Heart left ventricle (tissue), 16 donors: ENCODE results near the gene TCP1. TPM values are rescaled to one million over a fixed set of nuclear protein-coding genes. Genes with fewer than 3 reads are reported as not detected.

ENCODE experiments used
- ATAC-seq, 4 donors: fragments of 200-7000 bp; cut with Tn5 transposase; one replicate each; pipeline ENCODE4 v1.9.1; 2020 to 2022; ENCODE audit warnings: moderate library complexity in 4 of 4, mild to moderate bottlenecking in 3 of 4, moderate number of reproducible peaks in 1 of 4
- DNase-seq, 5 donors: peaks; one replicate each; pipeline ENCODE4 v3.0.0-alpha.2; 2020
- H3K27ac ChIP-seq, 12 donors: fragments of 200-600 bp; sonication (generic) in 4 of 12; one replicate each; pipeline versions ENCODE4 v1.5.0 to v1.8.0; 2016 to 2022; ENCODE audit warnings: mild to moderate bottlenecking in 2 of 12
- H3K27me3 ChIP-seq, 9 donors: fragments of 200-600 bp; sonication (generic) in 2 of 9; one replicate each; pipeline versions ENCODE4 v1.5.1 to v1.8.0; 2016 to 2022; ENCODE audit warnings: mild to moderate bottlenecking in 3 of 9
- H3K36me3 ChIP-seq, 9 donors: fragments of 200-600 bp; sonication (generic) in 2 of 9; one replicate each; pipeline versions ENCODE4 v1.5.0 to v1.8.0; 2018 to 2022; ENCODE audit warnings: mild to moderate bottlenecking in 2 of 9
- H3K4me1 ChIP-seq, 12 donors: fragments of 200-600 bp; sonication (generic) in 4 of 12; one replicate each; pipeline versions ENCODE4 v1.5.0 to v1.8.0; 2016 to 2022; ENCODE audit warnings: mild to moderate bottlenecking in 3 of 12
- H3K4me3 ChIP-seq, 12 donors: fragments of 200-600 bp; sonication (generic) in 4 of 12; one replicate each; pipeline versions ENCODE4 v1.5.0 to v1.8.0; 2017 to 2022; ENCODE audit warnings: mild to moderate bottlenecking in 9 of 12, moderate library complexity in 4 of 12
- H3K9me3 ChIP-seq, 12 donors: fragments of 200-600 bp; sonication (generic) in 4 of 12; one replicate each; pipeline versions ENCODE4 v1.5.0 to v1.8.0; 2016 to 2022; ENCODE audit warnings: mild to moderate bottlenecking in 1 of 12
- POLR2A ChIP-seq, 2 donors: fragments of 450-650 bp; IDR thresholded peaks; one replicate each; pipeline ENCODE4 v1.6.1; 2017; ENCODE audit warnings: antibody characterized with exemption in 2 of 2, mild to moderate bottlenecking in 2 of 2, moderate library complexity in 2 of 2
- WGBS, 4 donors: extraction: QIAGEN DNeasy Blood & Tissue Kit in 2 of 4; methylation state at CpG; one replicate each; pipeline versions ENCODE4 v1.1.5 to v1.1.7; 2013 to 2018; 5-methylcytosine and 5-hydroxymethylcytosine counted together
- intact Hi-C, 10 donors: fragments of 100-400 bp; cut with DNase I; formaldehyde crosslinking; loops; one replicate each; pipeline versions ENCODE4 v1.11.1 to v1.14.2; 2022
- polyA plus RNA-seq, 2 donors: library from polyadenylated mRNA; stranded (reverse); fragments of 200-250 nt; gene quantifications; one replicate each; pipeline ENCODE4 v1.2.3, GENCODE V29; 2013
- total RNA-seq, 9 donors: library from RNA; depleted of rRNA in 2 of 9; stranded (reverse); fragments of >200 nt in 2 of 9; fragmentation: NEBNext Ultra II Directional in 3 of 9; extraction: Animal tissue kit (Norgen Biotek cat#: 25700) in 3 of 9; gene quantifications; one replicate each; pipeline versions ENCODE4 v1.1.0 to v1.2.4, GENCODE V29; 2016 to 2023
- TF ChIP-seq, protein P1 (sequence below), 12 donors: fragments of 200-600 bp; sonication (generic) in 4 of 12; IDR thresholded peaks; one replicate each; pipeline versions ENCODE4 v1.5.0 to v1.8.0; 2018 to 2022; ENCODE audit warnings: antibody characterized with exemption in 12 of 12, mild to moderate bottlenecking in 5 of 12
- donor health status: ischemic (EF 13 %, LVEDD 7.1; RV severe dilation, severe dysfunction).
- donor health status: healthy with polysubstance abuse.
- donor health status: DM: no; HTN: yes; CAD: no.
- donor health status: DM: no; HTN: no; CAD: no.
- donor health status: ischemic (EF 25% LVEDD 6.9; RV normal size, moderate dysfunction).
- donor health status: ischemic (EF 25% LVEDD 5.7; RV mildly dilated, moderate dysfunction).
- donor health status: healthy.
- donor health status: DM: yes; HTN: yes; CAD: no.
- donor health status: ischemic (EF 35%, LVEDD 5.7; RV mildly dilated, moderate dysfunction).
- donor health status: nonischemic (EF 11% LVEDD 7.7; RV severe dilation, severe dysfunction).
- donor health status: DM: yes; HTN: yes; CAD: no.
- donor health status: PGD.
- donor health status: ischemic (EF 29% LVEDD 5.4; RV normal size, mild dysfunction).
- donor health status: nonischemic (EF 23%, LVEDD 6.1; RV moderate dilation, normal function).

TCP1 gene
- total and polyA plus RNA-seq, 11 donors = 89.2 to 241 (median 142) TPM

- TF ChIP-seq, protein P1, sequence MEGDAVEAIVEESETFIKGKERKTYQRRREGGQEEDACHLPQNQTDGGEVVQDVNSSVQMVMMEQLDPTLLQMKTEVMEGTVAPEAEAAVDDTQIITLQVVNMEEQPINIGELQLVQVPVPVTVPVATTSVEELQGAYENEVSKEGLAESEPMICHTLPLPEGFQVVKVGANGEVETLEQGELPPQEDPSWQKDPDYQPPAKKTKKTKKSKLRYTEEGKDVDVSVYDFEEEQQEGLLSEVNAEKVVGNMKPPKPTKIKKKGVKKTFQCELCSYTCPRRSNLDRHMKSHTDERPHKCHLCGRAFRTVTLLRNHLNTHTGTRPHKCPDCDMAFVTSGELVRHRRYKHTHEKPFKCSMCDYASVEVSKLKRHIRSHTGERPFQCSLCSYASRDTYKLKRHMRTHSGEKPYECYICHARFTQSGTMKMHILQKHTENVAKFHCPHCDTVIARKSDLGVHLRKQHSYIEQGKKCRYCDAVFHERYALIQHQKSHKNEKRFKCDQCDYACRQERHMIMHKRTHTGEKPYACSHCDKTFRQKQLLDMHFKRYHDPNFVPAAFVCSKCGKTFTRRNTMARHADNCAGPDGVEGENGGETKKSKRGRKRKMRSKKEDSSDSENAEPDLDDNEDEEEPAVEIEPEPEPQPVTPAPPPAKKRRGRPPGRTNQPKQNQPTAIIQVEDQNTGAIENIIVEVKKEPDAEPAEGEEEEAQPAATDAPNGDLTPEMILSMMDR (IDR thresholded peaks at IDR 0.05) = no peak
- no peak for TF ChIP-seq POLR2A (IDR thresholded peaks at IDR 0.05)
- Histone ChIP-seq H3K4me3 (no peak overlapping the region), H3K36me3 (no peaks in the 10 kb centered on the region), H3K9me3 (no peaks in the 10 kb centered on the region), H3K4me1 (no peaks in the 10 kb centered on the region), H3K27ac (no peak overlapping the region), H3K27me3 (no peaks in the 10 kb centered on the region)
- 90 to 94% (median 91%) methylated on average over 9 of the region's 9 CpGs for WGBS, 4 donors
- ATAC-seq (no peak), DNase-seq (no peak)
- intact Hi-C loops = no loop called here
Measured at GRCh38 chr6:159806021-159806458, 16.6 kb upstream of the TCP1 start.

DNA sequence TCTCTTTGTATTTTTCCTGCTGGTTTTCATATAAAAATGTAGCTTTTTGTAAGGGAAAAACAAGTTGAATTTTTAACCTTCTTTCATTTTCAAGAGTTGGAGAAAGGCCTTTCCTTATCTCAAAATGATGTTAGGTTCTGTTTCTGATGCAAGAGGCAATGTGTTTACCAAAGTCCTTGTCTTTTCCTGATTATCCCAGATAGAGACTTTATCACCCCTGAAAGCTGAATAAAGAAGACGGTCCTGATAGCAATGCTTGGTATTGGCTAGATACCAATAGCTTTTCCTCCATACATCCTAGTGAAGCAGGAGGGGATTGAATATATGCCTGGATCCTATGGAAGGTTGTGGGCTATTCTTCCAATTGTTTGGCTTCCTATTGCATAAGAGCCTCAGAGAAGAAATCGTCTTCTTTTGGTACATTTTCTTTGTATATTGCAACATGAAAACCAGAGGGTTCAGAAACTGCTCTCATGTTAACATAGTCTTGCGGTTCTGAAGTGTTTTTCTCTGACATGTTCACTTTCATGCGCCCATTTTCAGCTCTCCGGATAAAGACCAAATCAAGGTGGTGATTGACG, 16.1 kb upstream of the TCP1 start:
- no peaks in the 10 kb centered on the region for H3K27me3 ChIP-seq
- H3K4me3 ChIP-seq = no peak overlapping the region
- no peak overlapping the region for H3K27ac ChIP-seq
- intact Hi-C loops = no loop called here
- WGBS, 4 donors = 91 to 96% (median 93%) methylated on average over 6 of the region's 6 CpGs
- no peak for TF ChIP-seq POLR2A (IDR thresholded peaks at IDR 0.05)
- TF ChIP-seq, protein P1 (IDR thresholded peaks at IDR 0.05) = no peak
- H3K36me3 ChIP-seq = no peaks in the 10 kb centered on the region
- H3K9me3 ChIP-seq = no peaks in the 10 kb centered on the region
- DNase-seq (no peak), ATAC-seq (no peak)
- no peaks in the 10 kb centered on the region for H3K4me1 ChIP-seq

- no peak overlapping the region for H3K4me3 ChIP-seq
- WGBS, 4 donors = 89 to 93% (median 90%) methylated on average over 10 of the region's 10 CpGs
- intact Hi-C loops = no loop called here
- no peak overlapping the region for H3K27ac ChIP-seq
- TF ChIP-seq, protein P1 (IDR thresholded peaks at IDR 0.05) = no peak
- TF ChIP-seq POLR2A (IDR thresholded peaks at IDR 0.05) = no peak
- no peaks in the 10 kb centered on the region for H3K9me3 ChIP-seq
- DNase-seq (no peak), ATAC-seq (no peak)
- peaks cover 0 to 9% (median 5%) of the 10 kb centered on the region in 9 donors for H3K36me3 ChIP-seq
- H3K27me3 ChIP-seq = no peaks in the 10 kb centered on the region
- no peaks in the 10 kb centered on the region for H3K4me1 ChIP-seq
Measured at GRCh38 chr6:159804504-159804903, 15.1 kb upstream of the TCP1 start.

- H3K27me3 ChIP-seq = no peaks in the 10 kb centered on the region
- no peaks in the 10 kb centered on the region for H3K4me1 ChIP-seq
- DNase-seq (no peak), ATAC-seq (no peak)
- 92 to 95% (median 94%) methylated on average over 8 of the region's 8 CpGs for WGBS, 4 donors
- intact Hi-C loops = no loop called here
- no peak overlapping the region for H3K27ac ChIP-seq
- peaks cover 0 to 34% (median 31%) of the 10 kb centered on the region in 9 donors for H3K36me3 ChIP-seq
- no peaks in the 10 kb centered on the region for H3K9me3 ChIP-seq
- no peak overlapping the region for H3K4me3 ChIP-seq
- no peak for TF ChIP-seq POLR2A (IDR thresholded peaks at IDR 0.05)
- TF ChIP-seq, protein P1 (IDR thresholded peaks at IDR 0.05) = no peak
Measured at GRCh38 chr6:159801935-159802334, 12.5 kb upstream of the TCP1 start.
